NCI-H2227 (cell line): ENCODE data around the gene NKAP.
"Not testable (repeated sequence)": the region's sequence is repeated elsewhere in the genome, so short reads cannot be mapped to it uniquely, and the experiment has no call there.

Experiments
- DNase-seq: peaks from one replicate; lab custom pipeline; 2025; ENCODE audit not compliant: unreplicated experiment; lab: John Stamatoyannopoulos, UW

NKAP gene

GRCh38 chrX:119941336-119941735, 2.2 kb downstream of the NKAP start:
- DNase-seq = no peak

- DNase-seq = no peak
Observed at GRCh38 chrX:119935215-119935874, 8.2 kb downstream of the NKAP start.

- DNase-seq = not testable (repeated sequence)
Observed at GRCh38 chrX:119922391-119922790, 21.2 kb downstream of the NKAP start.

- no peak for DNase-seq
Observed at GRCh38 chrX:119919835-119920585, 23.5 kb downstream of the NKAP start.

GRCh38 chrX:119917877-119918276, 25.7 kb downstream of the NKAP start:
- no peak for DNase-seq

GRCh38 chrX:119916310-119916709, 27.2 kb downstream of the NKAP start:
- no peak for DNase-seq

- DNase-seq = no peak
Observed at GRCh38 chrX:119900976-119901375, 42.6 kb downstream of the NKAP start.

- DNase-seq = no peak
Observed at GRCh38 chrX:119899125-119899524, 44.4 kb downstream of the NKAP start.

- peak; percentile 89 for DNase-seq
Observed at GRCh38 chrX:119895843-119896326, 47.7 kb downstream of the NKAP start, which contains the start of gene AKAP14. TSS of gene AKAP14 (plus strand) at chrX:119895893. CDS start at chrX:119903224, 7,331 bp downstream.

- DNase-seq = not testable (repeated sequence)
Observed at GRCh38 chrX:119891961-119892692, 51.4 kb downstream of the NKAP start.

GRCh38 chrX:119890626-119891025, 52.9 kb downstream of the NKAP start:
- DNase-seq = not testable (repeated sequence)

GRCh38 chrX:119887721-119888425, 55.7 kb downstream of the NKAP start:
- peak; percentile 93 for DNase-seq

GRCh38 chrX:119885554-119886428, 57.8 kb downstream of the NKAP start:
- no peak for DNase-seq

- peak; percentile 74 for DNase-seq
Observed at GRCh38 chrX:119880552-119881437, 62.8 kb downstream of the NKAP start.

GRCh38 chrX:119880076-119880475, 63.5 kb downstream of the NKAP start:
- DNase-seq = no peak

GRCh38 chrX:119878740-119879139, 64.8 kb downstream of the NKAP start:
- no peak for DNase-seq

GRCh38 chrX:119871599-119872395, 71.8 kb downstream of the NKAP start, which contains the start of the genes NDUFA1 and RNF113A:
TSS of gene NDUFA1 (plus strand) at chrX:119871832. CDS start at chrX:119871912, 80 bp downstream.
TSS of gene RNF113A (minus strand) at chrX:119871733. CDS start at chrX:119871613, 120 bp downstream.
- peak; percentile 96 for DNase-seq

- DNase-seq = no peak
Observed at GRCh38 chrX:119871245-119871598, 72.3 kb downstream of the NKAP start.
